Neural cell (in vitro differentiated cells): ENCODE measurements around the gene UCP2. TPM values are rescaled to one million over a fixed set of nuclear protein-coding genes. Genes with fewer than 3 reads are reported as not detected.

Experiments used
- H2AFZ ChIP-seq: fragments of 200-600, 300-800 bp; sonication (generic), shearing (Covaris generic); 2 replicates; pipeline ENCODE4 v1.6.0; 2014; ENCODE audit warnings: low read depth, mild to moderate bottlenecking, antibody characterized with exemption, low read length, moderate library complexity
- H3F3A ChIP-seq: fragments of 200-600 bp; shearing (Covaris generic); 2 replicates; pipeline ENCODE4 v1.6.1; 2016; ENCODE audit warnings: mild to moderate bottlenecking, moderate library complexity, mixed read lengths, antibody characterized with exemption, low read length; ENCODE audit not compliant: insufficient read depth, poor library complexity, severe bottlenecking
- H3K27ac ChIP-seq: fragments of 200-600, 300-800 bp; sonication (generic), shearing (Covaris generic); 2 replicates; pipeline ENCODE4 v1.5.1; 2014; ENCODE audit warnings: mild to moderate bottlenecking, low read length, moderate library complexity
- H3K27me3 ChIP-seq: fragments of 300-800, 200-600 bp; sonication (generic), shearing (Covaris generic); 2 replicates; pipeline ENCODE4 v1.6.0; 2014; ENCODE audit warnings: mild to moderate bottlenecking, low read depth, low read length, moderate library complexity; ENCODE audit not compliant: insufficient read depth
- H3K36me3 ChIP-seq: fragments of 300-800, 200-600 bp; sonication (generic), shearing (Covaris generic); 2 replicates; pipeline ENCODE4 v1.5.1; 2014; ENCODE audit warnings: mild to moderate bottlenecking, antibody characterized with exemption, low read length, moderate library complexity; ENCODE audit not compliant: insufficient read depth
- H3K4me2 ChIP-seq: fragments of 300-800, 200-600 bp; sonication (generic), shearing (Covaris generic); 2 replicates; pipeline ENCODE4 v1.6.0; 2014; ENCODE audit warnings: mild to moderate bottlenecking, low read length
- H3K4me3 ChIP-seq: fragments of 300-800, 200-600 bp; sonication (generic), shearing (Covaris generic); 2 replicates; pipeline ENCODE4 v1.5.1; 2014; ENCODE audit warnings: mild to moderate bottlenecking, low read length, moderate library complexity
- H3K79me2 ChIP-seq: fragments of 200-600 bp; shearing (Covaris generic); replicated peaks from 2 replicates; pipeline ENCODE4 v1.6.0; 2014; ENCODE audit warnings: mild to moderate bottlenecking, low read length, moderate library complexity; ENCODE audit not compliant: insufficient read depth
- H3K9ac ChIP-seq: fragments of 300-800, 200-600 bp; sonication (generic), shearing (Covaris generic); 2 replicates; pipeline ENCODE4 v1.6.1; 2016; ENCODE audit warnings: mild to moderate bottlenecking, low read length, mixed read lengths
- H3K9me2 ChIP-seq: fragments of 200-600 bp; shearing (Covaris generic); 2 replicates; pipeline ENCODE4 v1.6.1; 2016; ENCODE audit warnings: mild to moderate bottlenecking, low read length, mixed read lengths; ENCODE audit not compliant: insufficient read depth
- H3K9me3 ChIP-seq: fragments of 200-600, 300-800 bp; sonication (generic), shearing (Covaris generic); 2 replicates; pipeline ENCODE4 v1.6.1; 2016; ENCODE audit warnings: mild to moderate bottlenecking, mixed run types, low read length, moderate library complexity, mixed read lengths
- H4K20me1 ChIP-seq: fragments of 200-600 bp; shearing (Covaris generic); 2 replicates; pipeline ENCODE4 v1.6.1; 2016; ENCODE audit warnings: mild to moderate bottlenecking, mixed run types; ENCODE audit not compliant: insufficient read depth
- EP300 ChIP-seq: fragments of 450-650 bp; conservative IDR thresholded peaks from 2 replicates; pipeline ENCODE4 v1.6.1; 2014; ENCODE audit warnings: antibody characterized with exemption, mild to moderate bottlenecking, moderate library complexity; ENCODE audit not compliant: poor library complexity, severe bottlenecking
- EZH2 ChIP-seq: fragments of 200-600, 300-800 bp; shearing (Covaris generic), sonication (generic); IDR thresholded peaks from 2 replicates; pipeline ENCODE4 v1.6.1; 2014; ENCODE audit warnings: antibody characterized with exemption, low read length, borderline replicate concordance, mild to moderate bottlenecking; ENCODE audit not compliant: insufficient read depth, poor library complexity, severe bottlenecking
- MXI1 ChIP-seq: fragments of 450-650 bp; conservative IDR thresholded peaks from 2 replicates; pipeline ENCODE4 v1.6.1; 2014; ENCODE audit warnings: antibody characterized with exemption, mild to moderate bottlenecking; ENCODE audit not compliant: poor library complexity, severe bottlenecking
- POLR2AphosphoS5 ChIP-seq: IDR thresholded peaks from 2 replicates; pipeline ENCODE4 v1.6.1; 2012
- RAD21 ChIP-seq: fragments of 450-650 bp; conservative IDR thresholded peaks from 2 replicates; pipeline ENCODE4 v1.6.1; 2014; ENCODE audit warnings: antibody characterized with exemption, mild to moderate bottlenecking, moderate library complexity
- SMC3 ChIP-seq: fragments of 450-650 bp; conservative IDR thresholded peaks from 2 replicates; pipeline ENCODE4 v1.6.1; 2014; ENCODE audit warnings: antibody characterized with exemption, mild to moderate bottlenecking, moderate library complexity; ENCODE audit not compliant: poor library complexity
- TAF1 ChIP-seq: IDR thresholded peaks from 2 replicates; pipeline ENCODE4 v1.6.1; 2012; ENCODE audit warnings: low read depth
- polyA plus RNA-seq: library from polyadenylated mRNA; depleted of rRNA; stranded (reverse); fragments of >200 nt; gene quantifications from 2 replicates; pipeline ENCODE4 v1.2.3, GENCODE V29; 2014
- TF ChIP-seq, protein P1 (sequence below): IDR thresholded peaks from 2 replicates; pipeline ENCODE4 v1.6.1; 2012; ENCODE audit warnings: borderline replicate concordance
- TF ChIP-seq, protein P2 (sequence below): fragments of 450-650 bp; IDR thresholded peaks from 2 replicates; pipeline ENCODE4 v1.5.1; 2014; ENCODE audit warnings: antibody characterized with exemption, mild to moderate bottlenecking, moderate library complexity; ENCODE audit not compliant: poor library complexity, severe bottlenecking

UCP2 gene
- polyA plus RNA-seq, 1 donor from 2014 or later: not detected

DNA sequence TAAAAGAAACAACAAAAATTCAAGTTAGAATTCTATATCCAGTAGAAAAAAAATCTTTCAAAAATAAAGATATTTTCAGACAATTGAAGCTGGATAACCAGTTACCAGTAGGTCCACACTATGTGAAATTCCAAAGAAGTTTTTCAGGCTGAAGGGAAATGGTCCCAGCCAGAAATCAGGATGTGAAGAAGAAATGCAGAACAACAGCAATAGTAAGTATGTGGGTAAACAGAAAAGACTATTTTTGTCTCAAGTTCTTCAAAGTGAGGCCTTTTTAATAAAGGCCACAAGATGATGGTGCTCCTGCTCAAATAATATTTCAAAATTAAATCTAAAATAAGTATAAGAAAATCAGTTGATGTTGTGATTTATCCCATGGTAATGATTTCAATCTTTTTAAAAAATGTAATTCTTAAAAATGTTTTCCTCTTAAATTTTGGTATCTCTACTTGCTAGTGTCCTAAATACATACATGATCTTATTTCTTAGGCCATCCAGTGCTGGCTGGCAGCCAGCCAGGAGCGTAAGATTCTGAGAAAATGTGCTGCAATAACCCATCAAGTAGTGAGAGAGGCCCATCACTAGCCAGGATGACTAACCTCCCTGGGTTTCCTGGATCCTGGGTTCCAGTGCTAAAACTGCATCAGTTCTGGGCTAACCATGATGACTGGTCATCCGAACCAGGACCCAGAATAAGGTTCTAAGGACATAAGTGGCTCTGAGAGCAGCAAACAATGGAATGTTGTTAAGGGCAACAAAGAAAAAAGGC is 41.8 kb upstream of the UCP2 start:
- H3F3A ChIP-seq: no peaks in the 10 kb centered on the region
- no peaks in the 10 kb centered on the region for H4K20me1 ChIP-seq
- H3K9me2 ChIP-seq: no peaks in the 10 kb centered on the region
- H3K36me3 ChIP-seq: no peaks in the 10 kb centered on the region
- no peak overlapping the region for H2AFZ ChIP-seq
- no peaks in the 10 kb centered on the region for H3K79me2 ChIP-seq
- H3K27me3 ChIP-seq: no peaks in the 10 kb centered on the region
- no peaks in the 10 kb centered on the region for H3K9me3 ChIP-seq
- no peak overlapping the region for H3K27ac ChIP-seq
- TF ChIP-seq, protein P1, sequence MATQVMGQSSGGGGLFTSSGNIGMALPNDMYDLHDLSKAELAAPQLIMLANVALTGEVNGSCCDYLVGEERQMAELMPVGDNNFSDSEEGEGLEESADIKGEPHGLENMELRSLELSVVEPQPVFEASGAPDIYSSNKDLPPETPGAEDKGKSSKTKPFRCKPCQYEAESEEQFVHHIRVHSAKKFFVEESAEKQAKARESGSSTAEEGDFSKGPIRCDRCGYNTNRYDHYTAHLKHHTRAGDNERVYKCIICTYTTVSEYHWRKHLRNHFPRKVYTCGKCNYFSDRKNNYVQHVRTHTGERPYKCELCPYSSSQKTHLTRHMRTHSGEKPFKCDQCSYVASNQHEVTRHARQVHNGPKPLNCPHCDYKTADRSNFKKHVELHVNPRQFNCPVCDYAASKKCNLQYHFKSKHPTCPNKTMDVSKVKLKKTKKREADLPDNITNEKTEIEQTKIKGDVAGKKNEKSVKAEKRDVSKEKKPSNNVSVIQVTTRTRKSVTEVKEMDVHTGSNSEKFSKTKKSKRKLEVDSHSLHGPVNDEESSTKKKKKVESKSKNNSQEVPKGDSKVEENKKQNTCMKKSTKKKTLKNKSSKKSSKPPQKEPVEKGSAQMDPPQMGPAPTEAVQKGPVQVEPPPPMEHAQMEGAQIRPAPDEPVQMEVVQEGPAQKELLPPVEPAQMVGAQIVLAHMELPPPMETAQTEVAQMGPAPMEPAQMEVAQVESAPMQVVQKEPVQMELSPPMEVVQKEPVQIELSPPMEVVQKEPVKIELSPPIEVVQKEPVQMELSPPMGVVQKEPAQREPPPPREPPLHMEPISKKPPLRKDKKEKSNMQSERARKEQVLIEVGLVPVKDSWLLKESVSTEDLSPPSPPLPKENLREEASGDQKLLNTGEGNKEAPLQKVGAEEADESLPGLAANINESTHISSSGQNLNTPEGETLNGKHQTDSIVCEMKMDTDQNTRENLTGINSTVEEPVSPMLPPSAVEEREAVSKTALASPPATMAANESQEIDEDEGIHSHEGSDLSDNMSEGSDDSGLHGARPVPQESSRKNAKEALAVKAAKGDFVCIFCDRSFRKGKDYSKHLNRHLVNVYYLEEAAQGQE: no peak
- no peak for TF ChIP-seq POLR2AphosphoS5
- no peak overlapping the region for H3K4me2 ChIP-seq
- H3K9ac ChIP-seq: no peak overlapping the region
- no peak overlapping the region for H3K4me3 ChIP-seq

GRCh38 chr11:74023276-74023675 is 40.6 kb upstream of the UCP2 start:
- H4K20me1 ChIP-seq: no peaks in the 10 kb centered on the region
- TF ChIP-seq MXI1 (no peak), POLR2AphosphoS5 (no peak), SMC3 (no peak), EP300 (no peak), EZH2 (no peak), RAD21 (no peak), TAF1 (no peak)
- TF ChIP-seq, protein P1: no peak
- TF ChIP-seq, protein P2, sequence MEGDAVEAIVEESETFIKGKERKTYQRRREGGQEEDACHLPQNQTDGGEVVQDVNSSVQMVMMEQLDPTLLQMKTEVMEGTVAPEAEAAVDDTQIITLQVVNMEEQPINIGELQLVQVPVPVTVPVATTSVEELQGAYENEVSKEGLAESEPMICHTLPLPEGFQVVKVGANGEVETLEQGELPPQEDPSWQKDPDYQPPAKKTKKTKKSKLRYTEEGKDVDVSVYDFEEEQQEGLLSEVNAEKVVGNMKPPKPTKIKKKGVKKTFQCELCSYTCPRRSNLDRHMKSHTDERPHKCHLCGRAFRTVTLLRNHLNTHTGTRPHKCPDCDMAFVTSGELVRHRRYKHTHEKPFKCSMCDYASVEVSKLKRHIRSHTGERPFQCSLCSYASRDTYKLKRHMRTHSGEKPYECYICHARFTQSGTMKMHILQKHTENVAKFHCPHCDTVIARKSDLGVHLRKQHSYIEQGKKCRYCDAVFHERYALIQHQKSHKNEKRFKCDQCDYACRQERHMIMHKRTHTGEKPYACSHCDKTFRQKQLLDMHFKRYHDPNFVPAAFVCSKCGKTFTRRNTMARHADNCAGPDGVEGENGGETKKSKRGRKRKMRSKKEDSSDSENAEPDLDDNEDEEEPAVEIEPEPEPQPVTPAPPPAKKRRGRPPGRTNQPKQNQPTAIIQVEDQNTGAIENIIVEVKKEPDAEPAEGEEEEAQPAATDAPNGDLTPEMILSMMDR: no peak
- H3K27me3 ChIP-seq: no peaks in the 10 kb centered on the region
- H3K4me3 ChIP-seq: no peak overlapping the region
- H3K9ac ChIP-seq: no peak overlapping the region
- H3K79me2 ChIP-seq: no peaks in the 10 kb centered on the region
- no peak overlapping the region for H3K4me2 ChIP-seq
- H3K9me2 ChIP-seq: no peaks in the 10 kb centered on the region
- no peak overlapping the region for H2AFZ ChIP-seq
- no peaks in the 10 kb centered on the region for H3F3A ChIP-seq
- no peaks in the 10 kb centered on the region for H3K9me3 ChIP-seq
- no peak overlapping the region for H3K27ac ChIP-seq
- H3K36me3 ChIP-seq: no peaks in the 10 kb centered on the region
